Gastroesophageal sphincter (tissue), 3 donors: Measurements from ENCODE around the gene MEGF6.

Experiments used
- CTCF ChIP-seq, 4 experiments: fragments of 200-600 bp in 2 of 4; fragments of 450-650 bp in 2 of 4; sonication (generic) in 1 of 4; IDR thresholded peaks; one replicate each; pipeline ENCODE4 v1.5.1; 2017 to 2019; ENCODE audit warnings: antibody characterized with exemption in 4 of 4, mild to moderate bottlenecking in 2 of 4, moderate library complexity in 2 of 4
- EP300 ChIP-seq: sonication (generic); formaldehyde crosslinking; IDR thresholded peaks from one replicate; pipeline ENCODE4 v1.6.1; 2017; ENCODE audit warnings: antibody characterized with exemption, mild to moderate bottlenecking
- POLR2A ChIP-seq, 2 donors: fragments of 450-650 bp; IDR thresholded peaks; one replicate each; pipeline ENCODE4 v1.6.1; 2017; ENCODE audit warnings: antibody characterized with exemption in 2 of 2, mild to moderate bottlenecking in 2 of 2, moderate library complexity in 1 of 2
- POLR2AphosphoS5 ChIP-seq: sonication (generic); formaldehyde crosslinking; IDR thresholded peaks from one replicate; pipeline ENCODE4 v1.6.1; 2017; ENCODE audit warnings: antibody characterized with exemption

DNA sequence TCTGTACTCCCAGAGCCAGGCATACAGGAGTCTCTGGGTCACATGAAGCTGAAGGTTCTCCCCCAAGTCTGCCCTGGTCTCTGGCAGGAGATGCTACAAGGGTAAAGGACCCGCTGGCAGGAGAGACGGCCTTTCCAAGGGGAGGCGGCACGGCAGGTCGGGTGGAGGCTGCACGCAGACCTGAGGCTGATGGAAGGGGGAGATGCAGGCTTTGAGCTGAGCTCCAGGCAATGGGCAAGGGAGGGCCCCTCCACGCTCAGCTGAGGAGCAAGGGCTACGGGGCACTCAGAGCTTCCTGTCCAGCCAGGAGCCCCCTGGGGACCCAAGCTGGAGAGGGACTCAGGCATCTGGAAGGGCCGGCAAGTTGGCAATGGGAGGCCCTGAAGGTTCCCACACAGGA is 50.3 kb downstream of the MEGF6 start:
- TF ChIP-seq POLR2A (IDR thresholded peaks at IDR 0.05) (no peak), CTCF (IDR thresholded peaks at IDR 0.05) (no peak), EP300 (no peak), POLR2AphosphoS5 (no peak)
